SW 1271 (cell line): Measurements from ENCODE around the gene AFTPH.
"Not testable (repeated sequence)": the region's sequence is repeated elsewhere in the genome, so short reads cannot be mapped to it uniquely, and the experiment has no call there.

Experiments
- DNase-seq, 2 experiments: peaks; one replicate each; lab custom pipeline; 2025; lab: John Stamatoyannopoulos, UW

AFTPH gene

GRCh38 chr2:64500549-64500948 is 23.6 kb upstream of the AFTPH start:
- DNase-seq: no peak

- DNase-seq: no peak
Measured at GRCh38 chr2:64501946-64502345, 22.2 kb upstream of the AFTPH start.

GRCh38 chr2:64502860-64503259 is 21.3 kb upstream of the AFTPH start:
- no peak for DNase-seq

GRCh38 chr2:64504774-64505720 is 19.1 kb upstream of the AFTPH start:
- DNase-seq: no peak

GRCh38 chr2:64506686-64507085 is 17.4 kb upstream of the AFTPH start:
- no peak for DNase-seq

GRCh38 chr2:64514008-64514407 is 10.1 kb upstream of the AFTPH start:
- no peak for DNase-seq

- DNase-seq: no peak
Measured at GRCh38 chr2:64515086-64515485, 9.0 kb upstream of the AFTPH start.

GRCh38 chr2:64516651-64517510 is 7.2 kb upstream of the AFTPH start:
- no peak for DNase-seq

GRCh38 chr2:64517511-64517884 is 6.6 kb upstream of the AFTPH start:
- no peak for DNase-seq

- peak; percentile 50 to 82 for DNase-seq
Measured at GRCh38 chr2:64522843-64523428, 1.2 kb upstream of the AFTPH start.

GRCh38 chr2:64524604-64525316 is 632 bp downstream of the AFTPH start:
- DNase-seq: peak in 1 of 2 experiments; percentile 27

GRCh38 chr2:64525317-64525613 is 1.1 kb downstream of the AFTPH start:
- DNase-seq: no peak

GRCh38 chr2:64526034-64526433 is 1.9 kb downstream of the AFTPH start:
- no peak for DNase-seq

GRCh38 chr2:64530946-64531345 is 6.8 kb downstream of the AFTPH start:
- DNase-seq: not testable (repeated sequence)

GRCh38 chr2:64532030-64532429 is 7.9 kb downstream of the AFTPH start:
- DNase-seq: no peak

GRCh38 chr2:64533882-64534281 is 9.8 kb downstream of the AFTPH start:
- no peak for DNase-seq

- DNase-seq: no peak
Measured at GRCh38 chr2:64534363-64534762, 10.2 kb downstream of the AFTPH start.

GRCh38 chr2:64535024-64535423 is 10.9 kb downstream of the AFTPH start:
- DNase-seq: no peak

- DNase-seq: peak; percentile 16 to 25
Measured at GRCh38 chr2:64537991-64538390, 13.9 kb downstream of the AFTPH start.

- no peak for DNase-seq
Measured at GRCh38 chr2:64538764-64539433, 14.8 kb downstream of the AFTPH start.

GRCh38 chr2:64540615-64541014 is 16.5 kb downstream of the AFTPH start:
- DNase-seq: no peak
